Measurements from ENCODE around the gene MAEA.

DNA sequence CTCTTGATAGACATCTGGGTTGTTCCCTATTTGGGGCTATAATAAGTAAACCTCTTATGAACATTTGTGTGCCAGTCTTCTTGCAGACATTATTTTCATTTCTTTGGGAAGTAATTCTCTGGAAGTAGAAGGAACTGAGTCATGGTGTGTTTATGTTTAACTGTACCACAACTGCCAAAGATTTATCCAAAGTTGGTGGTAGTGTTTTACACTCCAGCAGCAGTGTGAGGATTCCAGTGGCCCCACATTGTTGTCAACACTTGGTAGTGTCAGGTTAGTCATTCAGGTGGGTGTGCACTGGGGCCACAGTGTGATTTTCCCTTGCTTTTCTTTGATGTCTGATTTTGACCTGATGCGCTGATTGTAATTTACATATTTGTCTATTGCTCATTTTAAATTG is 52.3 kb downstream of the MAEA start:
- TF ChIP-seq, protein P1, sequence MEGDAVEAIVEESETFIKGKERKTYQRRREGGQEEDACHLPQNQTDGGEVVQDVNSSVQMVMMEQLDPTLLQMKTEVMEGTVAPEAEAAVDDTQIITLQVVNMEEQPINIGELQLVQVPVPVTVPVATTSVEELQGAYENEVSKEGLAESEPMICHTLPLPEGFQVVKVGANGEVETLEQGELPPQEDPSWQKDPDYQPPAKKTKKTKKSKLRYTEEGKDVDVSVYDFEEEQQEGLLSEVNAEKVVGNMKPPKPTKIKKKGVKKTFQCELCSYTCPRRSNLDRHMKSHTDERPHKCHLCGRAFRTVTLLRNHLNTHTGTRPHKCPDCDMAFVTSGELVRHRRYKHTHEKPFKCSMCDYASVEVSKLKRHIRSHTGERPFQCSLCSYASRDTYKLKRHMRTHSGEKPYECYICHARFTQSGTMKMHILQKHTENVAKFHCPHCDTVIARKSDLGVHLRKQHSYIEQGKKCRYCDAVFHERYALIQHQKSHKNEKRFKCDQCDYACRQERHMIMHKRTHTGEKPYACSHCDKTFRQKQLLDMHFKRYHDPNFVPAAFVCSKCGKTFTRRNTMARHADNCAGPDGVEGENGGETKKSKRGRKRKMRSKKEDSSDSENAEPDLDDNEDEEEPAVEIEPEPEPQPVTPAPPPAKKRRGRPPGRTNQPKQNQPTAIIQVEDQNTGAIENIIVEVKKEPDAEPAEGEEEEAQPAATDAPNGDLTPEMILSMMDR (IDR thresholded peaks at IDR 0.05) = no peak
- no peak for TF ChIP-seq EZH2 (IDR thresholded peaks at IDR 0.05)
